ENCODE data around the gene GM2A.
"Not testable (repeated sequence)": the region's sequence is repeated elsewhere in the genome, so short reads cannot be mapped to it uniquely, and the experiment has no call there.

GM2A gene

GRCh38 chr5:151254556-151254955 lies 1.6 kb downstream of the GM2A start:
- DNase-seq (ENCODE audit: low read depth), result no peak

GRCh38 chr5:151254990-151255389 lies 2.0 kb downstream of the GM2A start:
- DNase-seq (ENCODE audit: low read depth), result not testable (repeated sequence)

GRCh38 chr5:151255621-151256286 lies 2.8 kb downstream of the GM2A start:
- no peak for DNase-seq (ENCODE audit: low read depth)

- no peak for DNase-seq (ENCODE audit: low read depth)
Measured at GRCh38 chr5:151257731-151258181, 4.8 kb downstream of the GM2A start.

- DNase-seq (ENCODE audit: low read depth), result no peak
Measured at GRCh38 chr5:151258201-151258611, 5.2 kb downstream of the GM2A start.

GRCh38 chr5:151258816-151259215 lies 5.8 kb downstream of the GM2A start:
- no peak for DNase-seq (ENCODE audit: low read depth)

- DNase-seq (ENCODE audit: low read depth), result no peak
Measured at GRCh38 chr5:151259931-151260330, 6.9 kb downstream of the GM2A start.

GRCh38 chr5:151262532-151262931 lies 9.5 kb downstream of the GM2A start:
- no peak for DNase-seq (ENCODE audit: low read depth)

GRCh38 chr5:151264113-151264512 lies 11.1 kb downstream of the GM2A start:
- peak; percentile 54 for DNase-seq (ENCODE audit: low read depth)

- no peak for DNase-seq (ENCODE audit: low read depth)
Measured at GRCh38 chr5:151267491-151268260, 14.7 kb downstream of the GM2A start.

GRCh38 chr5:151270599-151270998 lies 17.6 kb downstream of the GM2A start:
- DNase-seq (ENCODE audit: low read depth), result no peak

- no peak for DNase-seq (ENCODE audit: low read depth)
Measured at GRCh38 chr5:151271336-151271735, 18.4 kb downstream of the GM2A start.

GRCh38 chr5:151274666-151275065 lies 21.7 kb downstream of the GM2A start:
- no peak for DNase-seq (ENCODE audit: low read depth)

- DNase-seq (ENCODE audit: low read depth), result no peak
Measured at GRCh38 chr5:151275803-151276202, 22.8 kb downstream of the GM2A start.

GRCh38 chr5:151278845-151279244 lies 25.9 kb downstream of the GM2A start:
- no peak for DNase-seq (ENCODE audit: low read depth)

GRCh38 chr5:151280443-151280842 lies 27.5 kb downstream of the GM2A start:
- DNase-seq (ENCODE audit: low read depth), result no peak

- no peak for DNase-seq (ENCODE audit: low read depth)
Measured at GRCh38 chr5:151281001-151281639, 28.1 kb downstream of the GM2A start.

GRCh38 chr5:151283120-151283825 lies 30.3 kb downstream of the GM2A start:
- no peak for DNase-seq (ENCODE audit: low read depth)

- DNase-seq (ENCODE audit: low read depth), result no peak
Measured at GRCh38 chr5:151284392-151284967, 31.5 kb downstream of the GM2A start.

- DNase-seq (ENCODE audit: low read depth), result no peak
Measured at GRCh38 chr5:151285683-151286082, 32.7 kb downstream of the GM2A start.

GRCh38 chr5:151286246-151286645 lies 33.3 kb downstream of the GM2A start:
- no peak for DNase-seq (ENCODE audit: low read depth)

GRCh38 chr5:151288180-151288579 lies 35.2 kb downstream of the GM2A start:
- no peak for DNase-seq (ENCODE audit: low read depth)
